ENCODE data around the gene ALLC. TPM values are rescaled to one million over a fixed set of nuclear protein-coding genes. Genes with fewer than 3 reads are reported as not detected.

Gene ALLC
- total and polyA plus RNA-seq, 4 donors, result 0.09 to 1.4 (median 0.74) TPM

DNA sequence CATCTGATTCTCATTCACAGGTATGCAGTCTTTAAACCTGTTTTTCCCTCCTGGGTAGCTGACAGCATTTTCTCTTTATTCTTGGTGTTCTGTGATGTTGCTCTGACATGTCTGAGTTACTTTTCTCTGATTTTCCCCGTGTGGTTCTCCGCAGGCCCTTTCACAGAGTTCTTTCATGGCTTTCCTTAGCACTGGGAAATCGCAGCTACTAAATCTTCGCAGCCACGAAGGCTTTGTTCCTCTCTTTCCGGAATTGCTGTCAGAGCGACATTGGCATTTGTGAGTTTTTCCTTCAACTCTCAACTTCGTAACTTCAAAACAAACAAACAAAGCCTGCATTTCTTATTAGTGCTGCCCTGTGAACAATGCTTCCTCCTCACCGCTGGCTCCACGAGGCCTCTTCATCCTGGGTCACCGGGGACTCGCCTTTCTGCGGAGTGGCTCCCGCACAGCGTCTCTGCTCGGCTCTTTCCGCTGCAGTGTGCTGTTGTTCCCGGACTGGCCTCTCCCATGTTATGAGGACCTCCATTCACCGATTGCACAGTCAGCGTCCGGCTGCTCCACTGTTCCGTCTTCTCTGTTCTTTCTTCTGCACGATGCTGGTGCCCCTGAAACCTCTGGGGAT lies 47.0 kb upstream of the ALLC start:
- WGBS, result 71% methylated on average over 23 of the region's 23 CpGs
- no peak overlapping the region for H3K4me3 ChIP-seq (ENCODE audit: low read depth in 1 of 3, low read length in 3 of 3)
- DNase-seq (ENCODE audit: low spot score), result peak; percentile 28
- H3K36me3 ChIP-seq (ENCODE audit: control insufficient read depth in 4 of 4, insufficient read depth in 3 of 4, low read depth in 1 of 4, low read length in 3 of 4), result peaks cover 0 to 4% (median under 1%) of the 10 kb centered on the region in 4 donors
- H3K27ac ChIP-seq (ENCODE audit: low read depth in 1 of 2, low read length in 2 of 2), result no peak overlapping the region
- H3K4me1 ChIP-seq (ENCODE audit: control insufficient read depth in 4 of 4, insufficient read depth in 4 of 4, low read length in 3 of 4), result peaks cover 0 to 11% (median 5%) of the 10 kb centered on the region in 4 donors
- H3K27me3 ChIP-seq (ENCODE audit: control insufficient read depth in 4 of 4, insufficient read depth in 4 of 4, low read length in 3 of 4), result no peaks in the 10 kb centered on the region
- H3K9ac ChIP-seq (ENCODE audit: low read depth in 1 of 2, low read length in 2 of 2), result no peak overlapping the region
- peaks cover 0 to 3% (median 0%) of the 10 kb centered on the region in 4 donors for H3K9me3 ChIP-seq (ENCODE audit: control insufficient read depth in 4 of 4, low read length in 3 of 4)
- TF ChIP-seq, protein P1, sequence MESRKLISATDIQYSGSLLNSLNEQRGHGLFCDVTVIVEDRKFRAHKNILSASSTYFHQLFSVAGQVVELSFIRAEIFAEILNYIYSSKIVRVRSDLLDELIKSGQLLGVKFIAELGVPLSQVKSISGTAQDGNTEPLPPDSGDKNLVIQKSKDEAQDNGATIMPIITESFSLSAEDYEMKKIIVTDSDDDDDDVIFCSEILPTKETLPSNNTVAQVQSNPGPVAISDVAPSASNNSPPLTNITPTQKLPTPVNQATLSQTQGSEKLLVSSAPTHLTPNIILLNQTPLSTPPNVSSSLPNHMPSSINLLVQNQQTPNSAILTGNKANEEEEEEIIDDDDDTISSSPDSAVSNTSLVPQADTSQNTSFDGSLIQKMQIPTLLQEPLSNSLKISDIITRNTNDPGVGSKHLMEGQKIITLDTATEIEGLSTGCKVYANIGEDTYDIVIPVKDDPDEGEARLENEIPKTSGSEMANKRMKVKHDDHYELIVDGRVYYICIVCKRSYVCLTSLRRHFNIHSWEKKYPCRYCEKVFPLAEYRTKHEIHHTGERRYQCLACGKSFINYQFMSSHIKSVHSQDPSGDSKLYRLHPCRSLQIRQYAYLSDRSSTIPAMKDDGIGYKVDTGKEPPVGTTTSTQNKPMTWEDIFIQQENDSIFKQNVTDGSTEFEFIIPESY (IDR thresholded peaks at IDR 0.05), result no peak
- TF ChIP-seq RAD21 (IDR thresholded peaks at IDR 0.05) (no peak), ATF3 (IDR thresholded peaks at IDR 0.05) (no peak), EGR1 (IDR thresholded peaks at IDR 0.05; ENCODE audit: low read depth in 2 of 2) (no peak), RXRA (IDR thresholded peaks at IDR 0.05) (no peak), HNF4G (IDR thresholded peaks at IDR 0.05) (no peak), TAF1 (conservative IDR thresholded peaks at IDR 0.05) (no peak), YY1 (IDR thresholded peaks at IDR 0.05) (no peak), JUND (IDR thresholded peaks at IDR 0.05) (no peak), GABPA (IDR thresholded peaks at IDR 0.05 in 1 of 2, conservative IDR thresholded peaks at IDR 0.05 in 1 of 2) (no peak), FOXA1 (IDR thresholded peaks at IDR 0.05) (no peak), NR2F2 (IDR thresholded peaks at IDR 0.05) (no peak), FOXA2 (IDR thresholded peaks at IDR 0.05) (no peak)
- TF ChIP-seq, protein P2, sequence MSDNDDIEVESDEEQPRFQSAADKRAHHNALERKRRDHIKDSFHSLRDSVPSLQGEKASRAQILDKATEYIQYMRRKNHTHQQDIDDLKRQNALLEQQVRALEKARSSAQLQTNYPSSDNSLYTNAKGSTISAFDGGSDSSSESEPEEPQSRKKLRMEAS (IDR thresholded peaks at IDR 0.05), result no peak
- TF ChIP-seq, protein P3, sequence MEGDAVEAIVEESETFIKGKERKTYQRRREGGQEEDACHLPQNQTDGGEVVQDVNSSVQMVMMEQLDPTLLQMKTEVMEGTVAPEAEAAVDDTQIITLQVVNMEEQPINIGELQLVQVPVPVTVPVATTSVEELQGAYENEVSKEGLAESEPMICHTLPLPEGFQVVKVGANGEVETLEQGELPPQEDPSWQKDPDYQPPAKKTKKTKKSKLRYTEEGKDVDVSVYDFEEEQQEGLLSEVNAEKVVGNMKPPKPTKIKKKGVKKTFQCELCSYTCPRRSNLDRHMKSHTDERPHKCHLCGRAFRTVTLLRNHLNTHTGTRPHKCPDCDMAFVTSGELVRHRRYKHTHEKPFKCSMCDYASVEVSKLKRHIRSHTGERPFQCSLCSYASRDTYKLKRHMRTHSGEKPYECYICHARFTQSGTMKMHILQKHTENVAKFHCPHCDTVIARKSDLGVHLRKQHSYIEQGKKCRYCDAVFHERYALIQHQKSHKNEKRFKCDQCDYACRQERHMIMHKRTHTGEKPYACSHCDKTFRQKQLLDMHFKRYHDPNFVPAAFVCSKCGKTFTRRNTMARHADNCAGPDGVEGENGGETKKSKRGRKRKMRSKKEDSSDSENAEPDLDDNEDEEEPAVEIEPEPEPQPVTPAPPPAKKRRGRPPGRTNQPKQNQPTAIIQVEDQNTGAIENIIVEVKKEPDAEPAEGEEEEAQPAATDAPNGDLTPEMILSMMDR (IDR thresholded peaks at IDR 0.05; ENCODE audit: low read depth, low read length, missing input control), result no peak

GRCh38 chr2:3611589-3611988 lies 46.4 kb upstream of the ALLC start:
- peaks cover 0 to 3% (median 0%) of the 10 kb centered on the region in 4 donors for H3K9me3 ChIP-seq (ENCODE audit: control insufficient read depth in 4 of 4, low read length in 3 of 4)

More at GRCh38 chr2:3611589-3611988, 46.4 kb upstream of the ALLC start:
- Histone ChIP-seq H3K4me1 (ENCODE audit: control insufficient read depth in 4 of 4, insufficient read depth in 4 of 4, low read length in 3 of 4) (peaks cover 0 to 5% (median 1%) of the 10 kb centered on the region in 4 donors), H3K9ac (ENCODE audit: low read depth in 1 of 2, low read length in 2 of 2) (no peak overlapping the region), H3K27me3 (ENCODE audit: control insufficient read depth in 4 of 4, insufficient read depth in 4 of 4, low read length in 3 of 4) (no peaks in the 10 kb centered on the region), H3K4me3 (ENCODE audit: low read depth in 1 of 3, low read length in 3 of 3) (no peak overlapping the region), H3K36me3 (ENCODE audit: control insufficient read depth in 4 of 4, insufficient read depth in 3 of 4, low read depth in 1 of 4, low read length in 3 of 4) (peaks cover 0 to 4% (median under 1%) of the 10 kb centered on the region in 4 donors), H3K27ac (ENCODE audit: low read depth in 1 of 2, low read length in 2 of 2) (no peak overlapping the region)
- TF ChIP-seq FOXA2 (IDR thresholded peaks at IDR 0.05), result no peak
- TF ChIP-seq ATF3 (IDR thresholded peaks at IDR 0.05), result no peak
- no peak for TF ChIP-seq FOXA1 (IDR thresholded peaks at IDR 0.05)
- TF ChIP-seq, protein P3 (IDR thresholded peaks at IDR 0.05; ENCODE audit: low read depth, low read length, missing input control), result no peak
- TF ChIP-seq, protein P2 (IDR thresholded peaks at IDR 0.05), result no peak
- TF ChIP-seq RXRA (IDR thresholded peaks at IDR 0.05), result no peak
- TF ChIP-seq, protein P4, sequence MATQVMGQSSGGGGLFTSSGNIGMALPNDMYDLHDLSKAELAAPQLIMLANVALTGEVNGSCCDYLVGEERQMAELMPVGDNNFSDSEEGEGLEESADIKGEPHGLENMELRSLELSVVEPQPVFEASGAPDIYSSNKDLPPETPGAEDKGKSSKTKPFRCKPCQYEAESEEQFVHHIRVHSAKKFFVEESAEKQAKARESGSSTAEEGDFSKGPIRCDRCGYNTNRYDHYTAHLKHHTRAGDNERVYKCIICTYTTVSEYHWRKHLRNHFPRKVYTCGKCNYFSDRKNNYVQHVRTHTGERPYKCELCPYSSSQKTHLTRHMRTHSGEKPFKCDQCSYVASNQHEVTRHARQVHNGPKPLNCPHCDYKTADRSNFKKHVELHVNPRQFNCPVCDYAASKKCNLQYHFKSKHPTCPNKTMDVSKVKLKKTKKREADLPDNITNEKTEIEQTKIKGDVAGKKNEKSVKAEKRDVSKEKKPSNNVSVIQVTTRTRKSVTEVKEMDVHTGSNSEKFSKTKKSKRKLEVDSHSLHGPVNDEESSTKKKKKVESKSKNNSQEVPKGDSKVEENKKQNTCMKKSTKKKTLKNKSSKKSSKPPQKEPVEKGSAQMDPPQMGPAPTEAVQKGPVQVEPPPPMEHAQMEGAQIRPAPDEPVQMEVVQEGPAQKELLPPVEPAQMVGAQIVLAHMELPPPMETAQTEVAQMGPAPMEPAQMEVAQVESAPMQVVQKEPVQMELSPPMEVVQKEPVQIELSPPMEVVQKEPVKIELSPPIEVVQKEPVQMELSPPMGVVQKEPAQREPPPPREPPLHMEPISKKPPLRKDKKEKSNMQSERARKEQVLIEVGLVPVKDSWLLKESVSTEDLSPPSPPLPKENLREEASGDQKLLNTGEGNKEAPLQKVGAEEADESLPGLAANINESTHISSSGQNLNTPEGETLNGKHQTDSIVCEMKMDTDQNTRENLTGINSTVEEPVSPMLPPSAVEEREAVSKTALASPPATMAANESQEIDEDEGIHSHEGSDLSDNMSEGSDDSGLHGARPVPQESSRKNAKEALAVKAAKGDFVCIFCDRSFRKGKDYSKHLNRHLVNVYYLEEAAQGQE (IDR thresholded peaks at IDR 0.05), result no peak
- no peak for TF ChIP-seq JUND (IDR thresholded peaks at IDR 0.05)
- no peak for TF ChIP-seq GABPA (IDR thresholded peaks at IDR 0.05 in 1 of 2, conservative IDR thresholded peaks at IDR 0.05 in 1 of 2)
- no peak for TF ChIP-seq SP1 (IDR thresholded peaks at IDR 0.05)
- no peak for TF ChIP-seq TAF1 (conservative IDR thresholded peaks at IDR 0.05)
- TF ChIP-seq, protein P1 (IDR thresholded peaks at IDR 0.05), result no peak
- no peak for TF ChIP-seq HNF4G (IDR thresholded peaks at IDR 0.05)
- no peak for TF ChIP-seq RAD21 (IDR thresholded peaks at IDR 0.05)
- WGBS, result 84% methylated on average over 11 of the region's 11 CpGs
- no peak for DNase-seq (ENCODE audit: low spot score)

Measured in liver (tissue), 9 donors.